GM12878 (cell line): ENCODE measurements around the gene MYO9B. TPM values are rescaled to one million over a fixed set of nuclear protein-coding genes. Genes with fewer than 3 reads are reported as not detected.

Experiments used
- ATAC-seq: fragments of 200-7000 bp; cut with Tn5 transposase; 3 replicates; pipeline ENCODE4 v1.9.1; 2020; ENCODE audit warnings: mild to moderate bottlenecking, moderate library complexity
- BruUV-seq: library from RNA; stranded (reverse); fragments of 400-500 nt; replicated peaks from 2 replicates; lab custom pipeline; 2021; lab: Mats Ljungman, UMichigan
- CTCF ChIA-PET: fragments of 300-600 bp; sonication (Branson Sonifier 250); formaldehyde crosslinking; extraction: SDS; loops from one replicate; lab custom pipeline; 2021; ENCODE audit warnings: inconsistent platforms; lab: Yijun Ruan, JAX
- POLR2A ChIA-PET: fragments of 350-600 bp; formaldehyde crosslinking; extraction: SDS; loops from one replicate; lab custom pipeline; 2021; ENCODE audit warnings: inconsistent platforms; lab: Charles Lee
- RAD21 ChIA-PET: fragments of 300-600 bp; sonication (Branson Sonifier 250); formaldehyde crosslinking; loops from one replicate; lab custom pipeline; 2023; ENCODE audit warnings: antibody characterized with exemption; ENCODE audit not compliant: unreplicated experiment; lab: Charles Lee
- SMC1A ChIA-PET: fragments of 300-600 bp; sonication (Branson Sonifier 250); formaldehyde crosslinking; loops from one replicate; lab custom pipeline; 2023; ENCODE audit not compliant: unreplicated experiment, uncharacterized antibody; lab: Charles Lee
- DNase-seq: peaks from one replicate; pipeline ENCODE4 v3.0.0-alpha.2; 2011; ENCODE audit warnings: low read depth, low spot score
- FAIRE-seq: peaks from 3 replicates; lab custom pipeline; 2011; peaks lifted over from hg19 to GRCh38; lab: Jason Lieb, UNC
- H2AFZ ChIP-seq: 2 replicates; pipeline ENCODE4 v1.6.0; 2011; ENCODE audit warnings: low read depth, low read length, control low read depth; ENCODE audit not compliant: control insufficient read depth
- H3K27ac ChIP-seq: 2 replicates; pipeline ENCODE4 v1.5.1; 2011; ENCODE audit warnings: control low read depth; ENCODE audit not compliant: control insufficient read depth, insufficient read depth
- H3K27me3 ChIP-seq, 2 experiments: replicated peaks in 1 of 2; 2 replicates each; pipeline versions ENCODE4 v1.6.0 to v1.6.1; 2011; ENCODE audit warnings: low read length in 1 of 2; ENCODE audit not compliant: control insufficient read depth in 2 of 2, insufficient read depth in 2 of 2
- H3K36me3 ChIP-seq, 2 experiments: 2 replicates each; pipeline ENCODE4 v1.5.1; 2011; ENCODE audit warnings: low read length in 1 of 2; ENCODE audit not compliant: control insufficient read depth in 2 of 2, insufficient read depth in 2 of 2
- H3K4me1 ChIP-seq: 2 replicates; pipeline ENCODE4 v1.6.1; 2011; ENCODE audit warnings: mild to moderate bottlenecking, low read length, moderate library complexity, mixed read lengths; ENCODE audit not compliant: control insufficient read depth, insufficient read depth
- H3K4me2 ChIP-seq: 2 replicates; pipeline ENCODE4 v1.6.0; 2011; ENCODE audit warnings: control low read depth; ENCODE audit not compliant: control insufficient read depth, insufficient read depth
- H3K4me3 ChIP-seq: fragments of 200-600 bp; sonication (generic); 2 replicates; pipeline ENCODE4 v1.5.1; 2016
- H3K79me2 ChIP-seq: 2 replicates; pipeline ENCODE4 v1.6.0; 2011; ENCODE audit warnings: low read length; ENCODE audit not compliant: control insufficient read depth, insufficient read depth
- H3K9ac ChIP-seq: 2 replicates; pipeline ENCODE4 v1.8.0; 2011; ENCODE audit warnings: low read length, control low read depth, mixed read lengths; ENCODE audit not compliant: control insufficient read depth, insufficient read depth
- H3K9me3 ChIP-seq: replicated peaks from 3 replicates; pipeline ENCODE4 v1.5.1; 2011; ENCODE audit warnings: mild to moderate bottlenecking, low read length; ENCODE audit not compliant: control insufficient read depth, insufficient read depth
- H4K20me1 ChIP-seq: 2 replicates; pipeline ENCODE4 v1.6.0; 2011; ENCODE audit not compliant: control insufficient read depth, insufficient read depth
- IKZF1 ChIP-seq: fragments of 450-650 bp; conservative IDR thresholded peaks from 2 replicates; pipeline ENCODE4 v1.6.1; 2017; ENCODE audit warnings: antibody characterized with exemption, mild to moderate bottlenecking
- MLLT1 ChIP-seq: fragments of 450-650 bp; IDR thresholded peaks from 2 replicates; pipeline ENCODE4 v1.6.1; 2016; ENCODE audit warnings: mild to moderate bottlenecking
- NKRF ChIP-seq: fragments of 450-650 bp; conservative IDR thresholded peaks from 2 replicates; pipeline ENCODE4 v1.6.1; 2017; ENCODE audit warnings: mild to moderate bottlenecking, moderate library complexity
- WGBS: methylation state at CpG from one replicate; pipeline ENCODE4 v1.1.6; 2016; ENCODE audit warnings: low lambda C conversion rate; ENCODE audit not compliant: insufficient replicate concordance, insufficient coverage; ENCODE audit errors: missing lambda C conversion rate; 5-methylcytosine and 5-hydroxymethylcytosine counted together
- in situ Hi-C: fragments of 300-500 bp; cut with MboI; formaldehyde crosslinking; loops from 9 replicates; pipeline ENCODE4 v1.14.3; 2018; ENCODE audit warnings: mixed read lengths
- intact Hi-C: fragments of 100-400 bp; cut with micrococcal nuclease; formaldehyde crosslinking; loops from one replicate; pipeline ENCODE4 v1.14.2; 2022; ENCODE audit not compliant: unreplicated experiment
- polyA plus RNA-seq, 11 experiments: library from polyadenylated mRNA; depleted of rRNA in 4 of 11; unstranded in 6 of 11; stranded (reverse) in 5 of 11; fragments of >200 nt; fragmentation: Nextera tagmentation in 4 of 11; fragmentation: Illumina TruSeq in 1 of 11; extraction: Ambion mirVana in 4 of 11; extraction: Trizol in 1 of 11; gene quantifications; 1 replicate in 1 of 11; 2 replicates in 10 of 11; pipeline versions ENCODE4 v1.2.1 to v1.2.3, GENCODE V29; 2011 to 2016; ENCODE audit warnings: inconsistent platforms in 2 of 11, missing spikeins in 2 of 11, low read depth in 1 of 11
- total RNA-seq, 4 experiments: library from RNA; depleted of rRNA in 3 of 4; stranded (reverse); fragments of >200 nt in 3 of 4; fragmentation: Illumina TruSeq in 1 of 4; extraction: Trizol in 1 of 4; gene quantifications; 2 replicates each; pipeline versions ENCODE4 v1.2.1 to v1.2.3, GENCODE V29; 2013 to 2021

The MYO9B gene
- total and polyA plus RNA-seq, 10 of the 15 experiments (the other 5 are each of a cell fraction or from before 2014, with no cell fraction given): 5.4 to 165 (median 45.8) TPM

- H2AFZ ChIP-seq: no peak overlapping the region
- ATAC-seq: no peak
- ChIA-PET POLR2A (interaction anchor here (0.5 to 1.2 kb wide), 3 partner anchors 9 to 46 kb away, joined by 3 to 4 read pairs (median 4); partner anchors contain the start of gene BABAM1), RAD21 (interaction anchor here (1.1 kb wide), 1 partner anchor 16 kb away, joined by 4 read pairs; no protein-coding TSS in a partner anchor), SMC1A (interaction anchor here (0.9 to 2.0 kb wide), 2 partner anchors 29 to 163 kb away, joined by 3 to 6 read pairs; partner anchors contain the start of gene USE1), CTCF (interaction anchor here (0.9 to 1.8 kb wide), 3 partner anchors 9 to 177 kb away, joined by 3 to 6 read pairs (median 4); partner anchors contain the start of gene BABAM1)
- 13% methylated on average over 45 of the region's 52 CpGs for WGBS
- intact Hi-C loops (no loop called here), in situ Hi-C loops (no loop called here)
- no peaks in the 10 kb centered on the region for H4K20me1 ChIP-seq
- BruUV-seq: no TSS peak
- peak overlapping the region; percentile 77 for H3K4me2 ChIP-seq
- H3K9me3 ChIP-seq: no peaks in the 10 kb centered on the region
- no peak overlapping the region for H3K9ac ChIP-seq
- peak overlapping the region; percentile 70 for H3K4me3 ChIP-seq
- DNase-seq: no peak
- TF ChIP-seq NKRF (no peak), IKZF1 (peak; percentile 22; the same call in 1 of the 2 replicates), MLLT1 (0 out of 2 replicates have a peak, but pooled peaks have one; percentile 18)
- no peaks in the 10 kb centered on the region for H3K27me3 ChIP-seq
- H3K27ac ChIP-seq: no peak overlapping the region
- peaks cover 14% of the 10 kb centered on the region for H3K4me1 ChIP-seq
- H3K79me2 ChIP-seq: peaks cover 7% of the 10 kb centered on the region
- no peak for FAIRE-seq
- H3K36me3 ChIP-seq: peaks cover 0 to 2% of the 10 kb centered on the region in 2 experiments; a peak in 1 of 4 replicates
These were observed 168.4 kb downstream of the MYO9B start for GRCh38 chr19:17243830-17244617.
